GM19193 (cell line): Measurements from ENCODE around the gene PIEZO2.

Experiments
- POLR2A ChIP-seq: IDR thresholded peaks from 4 replicates; pipeline ENCODE4 v1.6.1; 2011; ENCODE audit not compliant: insufficient read depth, insufficient read length; ENCODE audit errors: extremely low read depth

PIEZO2 gene

DNA sequence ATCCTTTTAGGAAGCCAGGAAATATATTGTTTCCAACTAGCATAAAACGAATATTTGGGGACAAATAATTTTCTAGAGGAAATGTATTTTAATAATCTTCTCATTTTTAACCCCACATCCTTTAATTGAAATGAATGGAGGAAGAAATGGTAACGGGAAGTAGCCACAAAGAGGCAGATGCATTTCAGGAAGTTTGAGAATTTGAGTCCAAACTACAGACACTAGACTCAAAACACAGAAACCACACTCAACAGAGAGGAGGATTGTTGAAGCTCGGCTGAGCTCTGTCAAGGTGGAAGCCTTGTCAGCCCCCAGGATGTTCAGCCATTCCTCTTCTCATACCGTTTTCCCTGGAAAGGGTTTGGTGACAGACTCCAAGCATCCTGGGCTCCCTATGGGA lies 335.0 kb downstream of the PIEZO2 start:
- TF ChIP-seq POLR2A, result no peak

GRCh38 chr18:10805587-10806118 lies 343.7 kb downstream of the PIEZO2 start:
- TF ChIP-seq POLR2A, result no peak

DNA sequence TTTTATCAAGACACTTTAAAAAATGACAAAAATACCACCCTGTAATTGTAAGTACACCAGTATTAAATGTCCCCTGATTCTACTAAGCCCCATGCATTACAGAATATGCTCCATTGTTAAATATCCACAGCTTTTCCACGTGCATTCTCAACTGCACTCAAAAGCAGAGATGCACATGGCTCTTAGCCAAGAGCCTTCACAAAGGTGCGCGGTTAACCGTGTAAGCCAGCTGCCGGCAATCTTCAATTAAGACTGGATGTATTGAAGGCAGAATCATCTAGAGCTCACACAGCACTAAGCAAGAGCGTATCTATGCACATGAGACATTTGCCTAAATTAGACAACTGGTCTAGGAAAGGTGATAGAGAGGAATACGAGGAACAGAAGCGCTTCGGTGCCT lies 345.2 kb downstream of the PIEZO2 start:
- TF ChIP-seq POLR2A, result no peak

DNA sequence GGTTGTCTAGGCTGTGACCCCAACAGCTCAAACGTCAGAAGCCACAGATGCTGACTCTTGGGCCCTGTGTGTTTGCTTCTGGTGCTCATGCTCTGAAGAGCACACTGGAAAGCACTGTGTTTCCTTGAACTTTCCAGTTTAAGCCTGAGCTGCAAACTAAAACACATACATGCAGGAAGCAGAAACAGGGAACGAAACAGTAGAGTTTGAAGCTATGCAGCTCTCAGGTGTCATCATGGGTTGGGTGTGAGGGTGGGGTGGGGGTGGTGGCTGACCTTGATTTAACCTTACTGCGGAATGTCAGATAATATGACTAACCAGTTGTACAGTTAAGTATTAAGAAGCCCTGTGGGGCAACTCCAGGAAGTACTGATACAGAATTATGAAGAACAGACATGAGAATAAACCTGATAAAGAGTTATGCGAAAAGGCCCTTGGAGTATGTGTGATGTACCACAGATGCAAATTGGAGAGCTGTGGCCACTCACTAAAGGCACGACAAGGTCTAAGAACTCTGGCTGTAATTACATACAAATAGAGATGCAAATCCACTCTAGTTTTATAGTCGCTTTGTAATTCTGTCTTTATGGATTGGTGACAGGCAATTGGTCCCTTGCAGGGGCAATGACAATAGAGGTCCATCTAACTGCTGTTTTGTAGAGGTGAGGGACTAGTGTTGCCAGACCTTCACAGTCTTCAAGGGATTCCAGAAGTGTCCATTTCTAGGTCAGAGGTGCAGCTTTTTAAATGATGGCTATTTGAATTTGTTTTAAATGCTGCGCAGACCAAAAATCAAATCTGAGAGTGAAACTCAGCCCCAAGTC lies 350.4 kb downstream of the PIEZO2 start:
- TF ChIP-seq POLR2A, result no peak

DNA sequence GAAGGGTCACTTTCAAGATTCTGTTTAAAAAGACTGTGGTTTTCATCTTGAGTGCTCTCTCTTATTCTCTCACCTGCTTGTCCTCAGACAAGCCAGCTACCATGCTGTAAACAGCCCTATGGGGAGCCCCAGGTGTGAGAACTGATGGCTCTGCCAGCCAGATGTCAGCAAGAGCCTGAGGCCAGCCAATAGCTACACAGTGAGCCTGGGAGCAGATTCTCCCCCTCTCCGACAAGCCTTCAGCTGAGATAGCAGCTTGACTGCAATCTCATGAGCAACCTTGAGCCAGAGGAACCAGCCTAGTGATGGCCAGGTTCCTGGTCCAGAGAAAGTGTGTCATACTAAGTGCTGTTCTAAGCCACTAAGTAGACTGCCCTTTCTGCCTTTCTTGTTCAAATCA lies 351.5 kb downstream of the PIEZO2 start:
- TF ChIP-seq POLR2A, result no peak

DNA sequence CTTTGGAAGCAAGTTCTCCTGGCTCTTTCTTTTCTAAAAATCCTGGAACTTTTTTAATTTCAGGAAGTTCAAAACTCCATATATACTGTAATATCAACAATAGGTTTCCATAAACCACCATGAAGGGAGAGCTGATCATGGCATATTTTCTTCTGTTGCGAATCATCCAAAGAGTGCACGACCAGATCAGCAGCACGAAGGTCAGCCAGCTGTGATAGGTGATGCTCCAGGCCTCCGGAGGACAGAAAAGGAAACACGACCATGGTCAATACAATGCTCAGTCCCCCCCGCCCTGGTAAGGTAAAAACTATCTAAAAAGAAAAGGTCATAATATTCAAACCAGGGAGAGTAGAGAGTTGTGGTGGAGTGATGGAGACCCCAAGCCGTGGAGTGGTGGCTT lies 354.6 kb downstream of the PIEZO2 start:
- no peak for TF ChIP-seq POLR2A

DNA sequence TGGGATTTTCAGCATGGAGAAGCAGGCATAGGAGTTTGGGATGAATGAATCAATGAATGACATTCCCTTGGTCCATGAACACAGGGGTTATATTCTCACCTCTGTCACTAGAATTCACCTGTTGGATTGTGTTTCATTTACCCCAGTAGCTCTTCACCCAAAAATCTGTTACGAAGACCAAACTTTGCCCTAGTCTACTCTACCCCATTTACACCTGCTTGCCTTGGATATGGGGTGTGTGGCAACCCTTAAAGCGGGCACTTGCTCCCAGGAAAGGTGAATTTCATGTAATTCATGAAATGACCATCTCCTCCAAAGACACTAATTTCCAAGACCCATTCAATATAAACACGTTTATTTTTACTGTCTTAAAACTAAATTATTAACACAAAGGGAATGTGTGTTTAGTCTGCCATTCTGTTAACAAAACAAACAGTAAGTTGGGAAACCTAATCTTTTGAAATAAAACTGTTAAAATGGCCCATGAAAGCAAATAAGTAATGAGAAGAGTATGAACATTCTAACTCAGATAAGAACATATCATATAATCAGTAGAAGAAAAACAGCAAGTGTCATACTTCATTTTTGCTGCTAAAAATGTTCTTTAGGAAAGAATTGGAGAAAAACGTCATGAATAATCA lies 355.5 kb downstream of the PIEZO2 start:
- TF ChIP-seq POLR2A, result no peak

- TF ChIP-seq POLR2A, result no peak
These were observed 357.2 kb downstream of the PIEZO2 start for GRCh38 chr18:10792181-10792580.

DNA sequence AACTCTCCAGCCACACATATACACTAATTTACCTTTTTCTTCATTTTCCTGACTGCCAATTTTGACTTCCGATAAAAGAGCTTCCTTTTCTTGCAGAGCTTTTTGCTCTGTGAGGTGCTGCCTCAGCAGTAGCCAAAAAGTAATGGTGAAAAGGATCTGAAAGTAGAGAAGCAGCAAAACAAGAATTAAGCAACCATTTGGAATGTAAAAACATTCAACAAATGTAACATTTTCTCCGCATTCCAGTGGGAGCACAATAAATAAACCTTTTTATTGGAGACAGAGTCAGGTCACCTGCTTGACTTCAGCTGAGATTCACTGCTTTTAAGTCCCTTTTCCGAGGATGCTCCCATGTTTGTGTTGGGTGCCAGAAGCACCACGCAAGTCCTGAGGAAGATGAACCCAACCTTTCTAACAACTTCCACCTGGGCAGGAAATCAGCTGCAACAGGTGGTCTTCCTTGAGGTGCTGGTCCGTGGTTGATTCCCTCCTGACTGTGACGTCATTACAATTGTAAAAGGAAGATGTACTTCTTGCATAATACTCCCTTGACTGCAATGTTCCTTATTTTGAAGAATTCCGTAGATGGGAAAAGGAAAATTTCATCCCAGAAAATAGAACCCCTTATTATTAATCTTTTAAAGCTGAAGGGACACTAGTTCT lies 358.1 kb downstream of the PIEZO2 start:
- no peak for TF ChIP-seq POLR2A

- no peak for TF ChIP-seq POLR2A
These were observed 360.2 kb downstream of the PIEZO2 start for GRCh38 chr18:10789180-10789579.

DNA sequence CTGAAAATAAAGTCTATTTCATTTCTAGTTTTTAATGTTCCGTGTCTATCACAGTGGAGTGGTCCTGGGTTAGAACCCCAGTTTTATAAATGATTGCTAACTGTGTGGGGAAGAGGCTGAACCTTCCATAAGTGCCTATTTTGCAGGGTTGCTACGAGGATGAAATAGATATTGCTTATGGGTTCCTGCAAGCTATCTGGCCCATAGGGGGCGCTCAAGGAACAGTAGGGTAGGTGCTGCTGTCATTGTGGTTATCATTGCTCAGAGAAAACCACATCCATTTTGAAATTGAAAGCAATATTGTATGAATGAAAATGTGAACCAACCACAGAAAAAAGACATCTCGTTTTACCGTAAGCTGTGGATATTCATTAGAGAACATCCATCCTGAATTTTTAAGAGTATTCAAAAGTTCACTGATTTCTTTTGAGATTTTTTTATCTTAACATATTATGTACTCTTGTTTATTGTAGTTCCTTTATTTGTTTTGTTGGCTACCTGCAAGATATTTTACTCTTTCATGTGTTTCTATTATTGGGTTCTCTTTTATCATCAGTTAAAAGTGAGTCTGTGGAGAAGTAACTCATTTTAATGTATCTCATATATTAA lies 362.0 kb downstream of the PIEZO2 start:
- no peak for TF ChIP-seq POLR2A

DNA sequence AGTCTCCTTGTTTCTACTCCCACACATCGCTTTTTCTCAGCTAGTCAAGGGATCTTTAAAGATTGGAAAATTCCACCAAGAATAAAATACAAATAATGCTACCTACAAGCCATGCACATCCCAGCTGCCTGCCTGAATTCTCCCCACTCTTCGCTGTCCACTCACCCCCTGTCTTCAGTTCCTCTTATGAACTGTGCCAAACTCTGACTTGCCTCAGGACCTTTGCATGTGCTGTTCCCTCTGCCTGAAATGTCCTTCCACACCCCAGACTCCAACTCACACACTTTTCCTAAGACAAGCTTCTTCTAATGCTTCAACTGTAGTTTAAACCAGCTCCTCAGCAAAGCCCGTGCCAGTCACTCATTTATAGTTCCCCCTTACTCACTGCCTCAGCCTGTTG lies 363.6 kb downstream of the PIEZO2 start:
- no peak for TF ChIP-seq POLR2A

DNA sequence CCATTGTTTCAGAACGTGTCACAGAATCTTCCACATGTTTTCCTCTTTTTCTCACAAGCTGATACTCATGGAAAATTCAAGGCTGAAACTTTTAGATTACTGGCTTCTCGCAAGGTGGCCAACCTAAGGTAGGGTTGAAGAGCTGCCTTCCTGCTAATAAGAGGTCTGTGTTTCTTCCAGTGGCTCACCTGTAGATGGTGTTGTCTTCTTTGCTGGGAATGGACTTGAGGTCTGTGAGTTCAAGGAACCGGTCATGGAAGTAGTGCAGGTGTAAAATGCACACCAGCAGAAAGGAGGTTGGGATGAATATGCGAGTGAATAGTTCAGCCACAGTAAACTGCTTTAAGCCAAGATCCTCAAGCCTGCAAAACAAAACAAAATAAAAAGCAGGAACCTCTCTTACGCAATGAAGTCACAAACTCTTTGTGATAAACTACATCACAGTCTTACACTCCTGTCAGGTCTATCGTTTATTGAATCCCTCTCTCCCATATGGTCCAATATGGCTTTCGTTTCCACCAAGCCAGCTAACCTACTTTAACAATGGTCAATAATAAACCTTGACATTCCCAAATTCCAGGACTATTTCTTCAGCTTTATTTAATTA lies 364.7 kb downstream of the PIEZO2 start:
- no peak for TF ChIP-seq POLR2A

DNA sequence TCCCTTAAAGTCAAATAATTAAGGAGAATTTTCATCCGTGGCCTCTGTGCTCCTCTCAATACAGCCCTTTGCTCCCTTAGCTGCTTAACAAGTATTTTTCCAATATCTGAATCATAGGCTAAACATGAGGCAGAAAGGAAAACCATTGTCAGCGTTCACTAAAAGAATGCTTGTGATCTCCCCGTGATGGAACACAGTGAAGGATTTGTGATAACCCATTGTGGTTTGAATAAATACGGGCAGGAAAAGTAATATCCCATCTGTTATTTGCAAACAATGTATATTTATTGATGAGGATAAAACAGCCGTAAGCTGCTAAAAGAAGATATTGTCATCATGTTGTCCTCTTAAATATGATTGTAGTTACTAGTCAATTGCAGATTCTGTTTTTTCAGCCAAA lies 365.4 kb downstream of the PIEZO2 start:
- no peak for TF ChIP-seq POLR2A

- TF ChIP-seq POLR2A, result no peak
These were observed 372.9 kb downstream of the PIEZO2 start for GRCh38 chr18:10776493-10776892.
